GM23338 (cell line): ENCODE measurements around the gene CCDC12. TPM values are rescaled to one million over a fixed set of nuclear protein-coding genes. Genes with fewer than 3 reads are reported as not detected.

Experiments
- ATAC-seq: fragments of 200-7000 bp; cut with Tn5 transposase; 3 replicates; pipeline ENCODE4 v1.9.1; 2020
- DNase-seq: peaks from one replicate; pipeline ENCODE4 v3.0.0-alpha.2; 2015; ENCODE audit warnings: low spot score
- H2AFZ ChIP-seq: fragments of 200-600 bp; sonication (generic); 2 replicates; pipeline ENCODE4 v1.8.0; 2016; ENCODE audit warnings: antibody characterized with exemption, mild to moderate bottlenecking, moderate library complexity
- H3F3A ChIP-seq: fragments of 200-600 bp; sonication (generic); replicated peaks from 2 replicates; pipeline ENCODE4 v1.8.0; 2017; ENCODE audit warnings: antibody characterized with exemption, mixed run types, low read depth
- H3K27ac ChIP-seq: fragments of 200-600 bp; sonication (generic); 2 replicates; pipeline ENCODE4 v1.6.1; 2016; ENCODE audit warnings: low read depth
- H3K27me3 ChIP-seq: fragments of 200-600 bp; sonication (generic); 2 replicates; pipeline ENCODE4 v1.8.0; 2016; ENCODE audit warnings: mild to moderate bottlenecking, mixed run types, moderate library complexity; ENCODE audit not compliant: insufficient read depth
- H3K36me3 ChIP-seq: fragments of 200-600 bp; sonication (generic); 2 replicates; pipeline ENCODE4 v1.8.0; 2016; ENCODE audit warnings: mild to moderate bottlenecking; ENCODE audit not compliant: insufficient read depth
- H3K4me1 ChIP-seq: fragments of 200-600 bp; sonication (generic); 2 replicates; pipeline ENCODE4 v1.8.0; 2016; ENCODE audit warnings: mild to moderate bottlenecking, moderate library complexity; ENCODE audit not compliant: insufficient read depth
- H3K4me2 ChIP-seq: fragments of 200-600 bp; sonication (generic); 2 replicates; pipeline ENCODE4 v1.7.1; 2017; ENCODE audit warnings: mixed run types
- H3K4me3 ChIP-seq: fragments of 200-600 bp; sonication (generic); 2 replicates; pipeline ENCODE4 v1.6.1; 2016; ENCODE audit warnings: mixed run types
- H3K79me2 ChIP-seq: fragments of 200-600 bp; sonication (generic); replicated peaks from 2 replicates; pipeline ENCODE4 v1.8.0; 2017; ENCODE audit warnings: mild to moderate bottlenecking; ENCODE audit not compliant: insufficient read depth
- H3K9me2 ChIP-seq: fragments of 200-600 bp; sonication (generic); 2 replicates; pipeline ENCODE4 v1.8.0; 2017; ENCODE audit not compliant: insufficient read depth
- H4K20me1 ChIP-seq: fragments of 200-600 bp; sonication (generic); replicated peaks from 2 replicates; pipeline ENCODE4 v1.8.0; 2017; ENCODE audit warnings: mild to moderate bottlenecking; ENCODE audit not compliant: insufficient read depth
- H3K27ac Mint-ChIP-seq: 2 replicates; pipeline ENCODE4 v1.8.0; 2020; ENCODE audit warnings: inconsistent platforms, mild to moderate bottlenecking, moderate library complexity, mixed read lengths
- H3K27me3 Mint-ChIP-seq: 3 replicates; pipeline ENCODE4 v1.8.0; 2022; ENCODE audit warnings: low read depth, mild to moderate bottlenecking, moderate library complexity, mixed read lengths, inconsistent platforms; ENCODE audit not compliant: insufficient read depth, poor library complexity
- H3K36me3 Mint-ChIP-seq: 3 replicates; pipeline ENCODE4 v1.8.0; 2021; ENCODE audit warnings: low read depth, mild to moderate bottlenecking, inconsistent platforms, moderate library complexity, mixed read lengths
- H3K4me1 Mint-ChIP-seq: 3 replicates; pipeline ENCODE4 v1.8.0; 2020; ENCODE audit warnings: mild to moderate bottlenecking, inconsistent platforms, mixed read lengths
- H3K4me3 Mint-ChIP-seq: 3 replicates; pipeline ENCODE4 v1.8.0; 2021; ENCODE audit warnings: moderate library complexity, mild to moderate bottlenecking, inconsistent platforms, mixed read lengths
- H3K9me3 Mint-ChIP-seq: 3 replicates; pipeline ENCODE4 v1.8.0; 2020; ENCODE audit warnings: moderate library complexity, mild to moderate bottlenecking, inconsistent platforms, mixed read lengths
- CREB1 ChIP-seq: fragments of 250-450 bp; sonication (Bioruptor Pico); IDR thresholded peaks from 2 replicates; pipeline ENCODE4 v1.5.0; 2020; ENCODE audit warnings: low read depth, mild to moderate bottlenecking, moderate library complexity
- CTCF ChIP-seq, 2 experiments: fragments of 200-600 bp in 1 of 2; sonication (generic) in 1 of 2; conservative IDR thresholded peaks; 2 replicates each; pipeline versions ENCODE4 v1.5.1 to v1.6.1; 2016 to 2017; ENCODE audit warnings: antibody characterized with exemption in 2 of 2, low read depth in 2 of 2, mild to moderate bottlenecking in 2 of 2, moderate library complexity in 1 of 2
- ETS1 ChIP-seq: IDR thresholded peaks from 2 replicates; pipeline ENCODE4 v1.6.1; 2016; ENCODE audit warnings: antibody characterized with exemption
- EZH2 ChIP-seq: fragments of 200-600 bp; sonication (generic); IDR thresholded peaks from one replicate; pipeline ENCODE4 v1.8.0; 2017; ENCODE audit warnings: antibody characterized with exemption, mild to moderate bottlenecking, low read depth; ENCODE audit not compliant: unreplicated experiment
- EZH2phosphoT487 ChIP-seq: fragments of 200-600 bp; sonication (generic); IDR thresholded peaks from one replicate; pipeline ENCODE4 v1.8.1; 2018; ENCODE audit warnings: antibody characterized with exemption; ENCODE audit not compliant: unreplicated experiment
- JUNB ChIP-seq: IDR thresholded peaks from one replicate; pipeline ENCODE4 v1.6.1; 2016; ENCODE audit warnings: antibody characterized with exemption; ENCODE audit not compliant: unreplicated experiment
- NANOG ChIP-seq: IDR thresholded peaks from 2 replicates; pipeline ENCODE4 v1.6.1; 2016; ENCODE audit warnings: antibody characterized with exemption, borderline replicate concordance
- POLR2AphosphoS5 ChIP-seq: IDR thresholded peaks from 2 replicates; pipeline ENCODE4 v1.6.1; 2016; ENCODE audit warnings: antibody characterized with exemption, low read depth
- REST ChIP-seq: IDR thresholded peaks from one replicate; pipeline ENCODE4 v1.6.1; 2018; ENCODE audit warnings: antibody characterized with exemption; ENCODE audit not compliant: unreplicated experiment
- STAT1 ChIP-seq: IDR thresholded peaks from one replicate; pipeline ENCODE4 v1.6.1; 2016; ENCODE audit warnings: antibody characterized with exemption; ENCODE audit not compliant: unreplicated experiment
- ZNF114 ChIP-seq: fragments of 250-450 bp; sonication (Bioruptor Pico); IDR thresholded peaks from 2 replicates; pipeline ENCODE4 v1.5.0; 2020; ENCODE audit warnings: mild to moderate bottlenecking, moderate library complexity
- ZNF331 ChIP-seq: fragments of 250-450 bp; sonication (Bioruptor Pico); IDR thresholded peaks from 2 replicates; pipeline ENCODE4 v1.5.0; 2020; ENCODE audit warnings: low read depth, mild to moderate bottlenecking, moderate library complexity
- ZNF462 ChIP-seq: fragments of 250-450 bp; sonication (Bioruptor Pico); IDR thresholded peaks from 2 replicates; pipeline ENCODE4 v1.5.0; 2020; ENCODE audit warnings: mild to moderate bottlenecking, moderate library complexity
- polyA plus RNA-seq: library from polyadenylated mRNA; unstranded; fragments of >200 nt; fragmentation: Nextera tagmentation; extraction: Ambion mirVana; gene quantifications from 2 replicates; pipeline ENCODE4 v1.2.1, GENCODE V29; 2016
- total RNA-seq: library from RNA; depleted of rRNA; stranded (reverse); fragments of >200 nt; shearing (Covaris generic); gene quantifications from 2 replicates; pipeline ENCODE4 v1.2.3, GENCODE V29; 2014

The CCDC12 gene
- total and polyA plus RNA-seq, 2 experiments from 2014 or later, result 42.9 to 133 TPM

- TF ChIP-seq CTCF (conservative IDR thresholded peaks at IDR 0.05; ENCODE audit: low read depth in 2 of 2) (no peak), ETS1 (no peak), NANOG (no peak), CREB1 (CRISPR knock-in tag) (no peak), JUNB (no peak), EZH2 (no peak), ZNF331 (no peak), REST (no peak), EZH2phosphoT487 (no peak), POLR2AphosphoS5 (no peak), STAT1 (no peak), ZNF114 (CRISPR knock-in tag) (no peak), ZNF462 (CRISPR knock-in tag) (no peak)
- H3K79me2 ChIP-seq, result 0 out of 2 replicates have a peak, but pooled peaks cover 4% of the 10 kb centered on the region
- H3K27ac Mint-ChIP-seq, result no peak overlapping the region
Observed at GRCh38 chr3:46984591-46985459, 8.3 kb upstream of the CCDC12 start.

More at GRCh38 chr3:46984591-46985459, 8.3 kb upstream of the CCDC12 start:
- no peak for ATAC-seq
- H3K4me3 Mint-ChIP-seq, result no peak overlapping the region; the same call in 2 of the 3 replicates
- Histone ChIP-seq H3K4me3 (no peak overlapping the region), H3K4me1 (peaks cover 19% of the 10 kb centered on the region), H3K36me3 (no peaks in the 10 kb centered on the region), H3K4me2 (no peak overlapping the region), H3K27ac (no peak overlapping the region), H4K20me1 (peaks cover 5% of the 10 kb centered on the region), H3F3A (0 out of 2 replicates have a peak, but pooled peaks cover 4% of the 10 kb centered on the region), H2AFZ (no peak overlapping the region), H3K9me2 (0 out of 2 replicates have a peak, but pooled peaks cover 4% of the 10 kb centered on the region), H3K27me3 (0 out of 2 replicates have a peak, but pooled peaks cover 5% of the 10 kb centered on the region)
- H3K27me3 Mint-ChIP-seq, result peaks cover 18% of the 10 kb centered on the region
- H3K9me3 Mint-ChIP-seq, result peaks cover 3% of the 10 kb centered on the region; the same call in 1 of the 3 replicates
- H3K36me3 Mint-ChIP-seq, result peaks cover 6% of the 10 kb centered on the region; the same call in 1 of the 3 replicates
- peaks cover 52% of the 10 kb centered on the region for H3K4me1 Mint-ChIP-seq
- no peak for DNase-seq
